Anterior cingulate cortex (tissue), 58 donors: Measurements from ENCODE around the gene BACE2.
A peak's percentile ranks its signal among the peaks of the same experiment; 100 is the strongest.
"Not testable (repeated sequence)": the region's sequence is repeated elsewhere in the genome, so short reads cannot be mapped to it uniquely, and the experiment has no call there.

Experiments used
- DNase-seq, 58 donors: peaks; one replicate each; lab custom pipeline; 2025; lab: John Stamatoyannopoulos, UW

Gene BACE2

DNA sequence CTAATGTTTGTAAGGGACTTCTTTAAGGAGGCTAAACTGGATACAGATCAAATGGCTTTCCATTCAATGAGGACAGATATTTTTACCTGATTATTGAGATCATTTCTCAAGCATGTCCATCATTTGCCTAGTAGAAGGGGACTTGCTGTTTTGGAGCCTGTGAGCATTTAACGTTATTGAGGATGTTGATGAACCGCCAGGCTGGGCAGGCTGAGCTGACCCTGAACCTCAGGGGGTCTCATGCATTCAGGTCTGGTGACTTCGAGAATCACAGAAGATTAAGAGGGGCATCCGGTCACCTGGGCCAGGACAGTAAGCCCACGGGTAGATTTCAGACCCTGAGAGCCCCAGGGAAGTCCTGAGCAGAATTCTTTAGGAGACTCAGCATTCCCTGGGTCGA, 63.1 kb downstream of the BACE2 start:
- DNase-seq, result no peak

DNA sequence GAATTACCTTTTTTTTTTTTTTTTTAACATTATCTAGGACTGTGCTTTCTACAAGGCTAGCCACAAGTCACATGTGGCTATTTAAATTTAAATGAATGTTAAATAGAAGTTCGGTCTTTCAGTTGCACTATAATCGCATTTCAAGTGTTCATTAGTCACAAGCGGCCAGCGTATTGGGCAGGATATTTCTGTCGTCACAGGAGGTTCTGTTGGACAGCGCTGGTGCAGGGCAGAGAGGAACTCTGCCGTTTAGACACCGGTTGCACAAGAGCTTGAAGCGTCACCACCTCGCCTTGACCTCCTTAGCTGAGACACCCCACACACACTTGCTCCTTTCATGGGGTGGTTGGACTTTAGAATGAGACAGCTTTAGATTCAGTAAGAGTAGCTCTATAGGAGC, 64.1 kb downstream of the BACE2 start:
- no peak for DNase-seq

DNA sequence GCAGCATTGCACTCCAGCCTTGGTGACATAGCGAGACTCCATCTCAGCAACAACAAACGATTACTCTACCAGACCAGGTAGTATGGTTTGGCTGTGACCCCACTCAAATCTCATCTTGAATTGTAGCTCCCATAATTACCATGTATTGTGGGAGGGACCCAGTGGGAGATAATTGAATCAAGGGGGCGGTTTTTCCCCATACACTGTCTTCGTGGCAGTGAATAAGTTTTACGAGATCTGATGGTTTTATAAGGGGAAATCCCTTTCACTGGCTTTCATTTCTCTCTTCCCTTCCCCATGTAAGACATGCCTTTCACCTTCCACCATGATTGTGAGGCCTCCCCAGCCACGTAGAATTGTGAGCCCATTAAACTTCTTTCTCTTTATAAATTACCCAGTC, 66.0 kb downstream of the BACE2 start:
- no peak for DNase-seq

DNA sequence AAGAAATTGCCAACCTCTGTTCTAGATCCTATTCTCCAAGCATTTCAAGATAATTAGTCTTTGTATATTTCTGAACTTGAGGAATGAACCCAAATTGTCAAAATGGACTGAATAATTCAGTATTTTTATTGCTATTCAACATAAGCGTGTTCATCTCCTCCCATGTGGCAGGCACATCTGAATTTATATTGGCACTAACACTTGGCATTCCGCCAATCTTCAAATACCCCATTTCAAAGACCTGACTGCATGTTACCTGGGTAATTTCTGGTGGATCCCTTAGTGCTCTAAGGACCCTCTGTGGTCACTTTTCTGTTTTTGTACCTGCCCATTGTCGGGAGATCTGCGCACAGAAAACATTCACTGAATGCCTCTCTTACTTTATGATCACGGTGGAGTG, 66.6 kb downstream of the BACE2 start:
- DNase-seq, result no peak

DNA sequence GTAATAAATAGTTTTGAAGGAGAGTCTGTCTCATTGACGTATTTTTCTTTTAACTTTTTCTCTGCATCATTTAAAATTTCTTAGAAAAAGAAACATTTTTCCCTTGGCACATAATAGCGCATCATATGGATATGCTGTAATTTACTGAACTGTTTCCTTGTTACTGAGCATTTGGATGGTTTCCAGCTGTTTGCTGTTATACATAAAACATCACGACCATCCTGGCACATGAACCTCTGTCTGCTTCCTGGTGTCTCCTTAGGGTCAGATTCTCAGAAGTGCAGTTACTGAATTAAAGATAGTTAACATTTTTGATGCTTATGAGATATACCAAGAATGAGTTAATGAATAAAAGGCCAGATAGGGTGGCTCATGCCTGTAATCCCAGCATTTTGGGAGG, 67.2 kb downstream of the BACE2 start:
- no peak for DNase-seq

DNA sequence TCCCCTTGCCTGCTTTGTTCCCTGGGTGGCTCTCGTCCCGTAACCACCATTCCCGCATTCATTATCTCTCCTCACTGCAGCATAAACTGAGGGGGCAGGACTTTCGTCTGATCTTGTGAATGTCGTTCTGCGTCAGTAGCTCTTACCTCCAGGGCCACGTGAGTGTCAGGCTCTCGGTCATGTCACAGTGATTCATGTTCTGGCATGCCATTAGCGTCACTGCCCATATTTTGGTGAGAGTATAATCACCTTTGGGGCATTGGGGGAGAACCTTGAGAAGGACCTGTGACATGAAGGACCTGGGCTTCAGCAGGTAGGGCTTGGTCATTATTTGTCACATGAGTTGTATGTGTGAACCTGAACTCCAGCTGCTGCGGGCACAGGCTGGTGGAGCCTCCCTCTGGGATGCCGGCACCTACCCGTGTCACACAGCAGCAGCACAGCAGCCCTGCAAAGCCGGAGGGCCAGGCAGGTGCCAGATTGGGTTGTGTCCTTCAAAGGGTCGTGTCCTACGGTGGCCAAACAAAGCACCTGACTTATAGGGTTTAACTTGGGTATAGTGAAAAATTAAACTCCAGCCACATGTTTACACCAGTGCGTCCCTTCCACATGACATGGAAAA, 68.5 kb downstream of the BACE2 start:
- DNase-seq, result no peak

DNA sequence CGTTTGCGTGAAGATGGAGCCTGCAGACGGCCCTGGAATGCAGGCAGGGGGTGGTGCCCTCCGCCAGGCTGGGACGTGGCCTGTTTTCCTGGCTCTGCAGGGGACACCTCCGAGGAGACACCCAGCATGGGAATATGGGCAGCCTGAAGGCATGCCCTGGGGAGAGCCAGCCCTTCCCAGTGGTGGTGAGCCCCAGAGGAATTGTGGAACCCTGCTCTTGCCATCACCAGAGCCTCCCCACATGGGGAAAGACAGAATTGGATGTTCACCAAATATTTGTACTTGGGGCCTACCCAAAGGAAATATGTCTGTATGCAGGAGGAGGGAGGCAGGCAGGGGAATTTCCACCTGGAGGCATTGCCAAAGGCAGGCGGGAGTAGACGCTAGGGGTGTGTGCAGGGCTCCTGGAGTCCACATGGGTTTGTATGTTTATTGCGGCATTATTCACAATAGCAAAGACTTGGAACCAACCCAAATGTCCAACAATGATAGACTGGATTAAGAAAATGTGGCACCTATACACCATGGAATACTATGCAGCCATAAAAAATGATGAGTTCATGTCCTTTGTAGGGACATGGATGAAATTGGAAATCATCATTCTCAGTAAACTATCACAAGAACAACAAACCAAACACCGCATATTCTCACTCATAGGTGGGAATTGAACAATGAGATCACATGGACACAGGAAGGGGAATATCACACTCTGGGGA, 70.3 kb downstream of the BACE2 start:
- DNase-seq, result not testable (repeated sequence)

DNA sequence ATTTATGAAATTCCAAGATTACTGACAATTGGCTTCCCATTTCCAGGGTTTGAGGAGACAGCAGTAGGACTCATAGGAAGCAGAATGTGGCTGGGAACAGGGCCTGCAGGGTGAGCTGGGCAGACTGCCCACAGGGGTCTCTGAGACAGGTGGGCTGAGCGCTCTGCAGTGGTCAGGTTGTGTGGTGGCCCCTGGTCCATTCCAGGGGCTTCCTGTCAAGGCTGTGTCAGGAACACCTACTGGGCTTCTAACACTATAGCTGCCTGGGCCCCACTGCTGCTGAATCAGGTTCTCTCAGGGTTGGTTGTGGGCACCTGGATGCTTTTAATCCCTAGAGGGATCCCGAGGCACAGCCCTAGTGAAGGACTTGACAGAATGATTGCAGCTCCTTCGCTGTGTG, 72.1 kb downstream of the BACE2 start:
- no peak for DNase-seq

DNA sequence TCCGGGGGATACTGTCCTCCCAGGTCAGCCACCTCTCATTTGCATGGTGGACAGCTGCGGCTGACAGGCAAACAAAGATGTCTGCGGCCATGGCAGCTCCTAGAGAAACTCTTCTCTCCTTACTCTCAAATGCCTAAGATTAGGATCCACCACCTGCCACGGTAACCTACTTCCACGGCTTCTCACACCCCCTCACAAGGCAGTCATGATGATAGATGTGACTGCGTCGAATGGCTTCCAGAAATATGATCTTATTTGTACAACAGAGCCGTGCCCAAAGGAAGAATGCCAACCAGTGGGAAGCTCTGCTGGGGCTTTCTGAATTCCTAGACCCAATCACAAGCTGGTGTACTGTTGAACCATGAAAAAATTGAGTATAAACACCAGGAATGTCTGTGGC, 73.4 kb downstream of the BACE2 start:
- DNase-seq, result peak in 4 of 58 donors; percentile 0 to 30 (median 8)

DNA sequence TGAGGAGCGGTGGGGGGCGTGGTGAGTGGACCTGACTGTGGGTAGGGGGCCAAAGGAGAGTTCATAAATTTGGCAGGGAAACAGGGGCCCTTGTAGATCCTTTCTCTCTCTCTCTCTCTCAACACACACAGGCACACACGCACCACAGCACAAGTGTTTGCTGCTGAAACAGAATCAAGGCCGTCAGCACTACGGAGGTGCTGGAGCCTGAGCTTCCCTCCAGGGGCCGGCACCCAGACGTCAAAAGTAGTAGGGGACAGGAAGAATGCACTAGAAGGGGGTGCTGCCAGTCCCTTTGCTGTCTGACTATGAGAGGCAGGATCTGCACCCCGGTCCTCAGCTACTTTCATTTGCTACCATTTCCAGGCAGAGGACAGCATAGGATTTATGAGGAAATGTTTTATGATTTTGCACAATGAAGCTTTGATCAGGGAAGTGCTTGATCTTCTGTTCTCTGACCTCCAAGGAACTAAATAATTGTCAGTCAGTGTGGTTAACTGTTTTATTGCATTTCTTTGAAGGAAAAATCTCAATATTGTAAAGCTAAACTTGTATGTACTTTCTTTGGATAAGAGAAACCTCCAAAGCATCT, 74.4 kb downstream of the BACE2 start:
- DNase-seq, result no peak

DNA sequence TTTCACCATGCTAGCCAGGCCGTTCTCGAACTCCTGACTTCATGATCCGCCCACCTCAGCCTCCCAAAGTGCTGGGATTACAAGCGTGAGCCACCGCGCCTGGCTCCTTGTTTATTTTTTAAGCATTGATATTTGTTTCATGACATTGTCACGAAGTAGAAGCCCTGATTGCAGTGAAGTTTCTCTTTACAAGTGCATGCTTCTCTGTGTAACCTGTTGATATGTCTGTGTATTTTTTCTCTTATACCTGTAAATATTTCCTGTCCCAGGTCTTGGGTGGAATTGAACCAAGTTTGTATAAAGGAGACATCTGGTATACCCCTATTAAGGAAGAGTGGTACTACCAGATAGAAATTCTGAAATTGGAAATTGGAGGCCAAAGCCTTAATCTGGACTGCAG, 75.1 kb downstream of the BACE2 start:
- DNase-seq, result no peak

DNA sequence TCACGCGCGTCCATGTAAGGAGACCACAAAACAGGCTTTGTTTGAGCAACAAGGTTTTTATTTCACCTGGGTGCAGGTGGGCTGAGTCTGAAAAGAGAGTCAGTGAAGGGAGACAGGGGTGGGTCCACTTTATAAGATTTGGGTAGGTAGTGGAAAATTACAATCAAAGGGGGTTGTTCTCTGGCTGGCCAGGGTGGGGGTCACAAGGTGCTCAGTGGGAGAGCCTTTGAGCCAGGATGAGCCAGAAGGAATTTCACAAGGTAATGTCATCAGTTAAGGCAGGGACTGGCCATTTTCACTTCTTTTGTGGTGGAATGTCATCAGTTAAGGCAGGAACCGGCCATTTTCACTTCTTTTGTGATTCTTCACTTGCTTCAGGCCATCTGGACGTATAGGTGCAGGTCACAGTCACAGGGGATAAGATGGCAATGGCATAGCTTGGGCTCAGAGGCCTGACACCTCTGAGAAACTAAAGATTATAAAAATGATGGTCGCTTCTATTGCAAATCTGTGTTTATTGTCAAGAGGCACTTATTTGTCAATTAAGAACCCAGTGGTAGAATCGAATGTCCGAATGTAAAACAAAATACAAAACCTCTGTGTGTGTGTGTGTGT, 76.4 kb downstream of the BACE2 start:
- not testable (repeated sequence) for DNase-seq

DNA sequence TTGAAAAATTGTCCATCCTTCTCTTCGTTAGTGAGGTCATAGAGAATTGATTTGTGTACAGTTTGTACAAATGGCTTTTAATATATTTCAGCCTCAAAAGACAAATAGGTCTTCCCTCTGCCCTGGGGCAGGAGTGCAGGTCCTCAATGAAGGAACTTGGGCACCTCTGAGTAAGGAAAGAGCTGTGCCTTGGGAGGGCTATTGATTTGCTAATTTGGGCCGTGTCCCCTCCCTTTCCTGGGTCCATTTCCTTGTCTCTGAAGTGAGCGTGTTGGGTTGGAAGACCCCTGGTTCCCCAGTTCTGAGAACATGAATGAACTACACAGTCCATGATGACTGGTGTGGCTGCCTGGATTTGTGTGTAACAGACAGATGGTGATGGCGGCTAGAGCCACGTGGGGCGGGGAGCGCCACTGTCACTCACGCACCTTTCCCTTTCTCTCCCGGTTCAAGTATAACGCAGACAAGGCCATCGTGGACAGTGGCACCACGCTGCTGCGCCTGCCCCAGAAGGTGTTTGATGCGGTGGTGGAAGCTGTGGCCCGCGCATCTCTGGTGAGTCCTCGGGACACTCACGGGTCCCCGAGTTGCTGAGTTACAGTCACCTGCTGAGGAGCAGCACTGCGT, 77.7 kb downstream of the BACE2 start:
- DNase-seq, result no peak

DNA sequence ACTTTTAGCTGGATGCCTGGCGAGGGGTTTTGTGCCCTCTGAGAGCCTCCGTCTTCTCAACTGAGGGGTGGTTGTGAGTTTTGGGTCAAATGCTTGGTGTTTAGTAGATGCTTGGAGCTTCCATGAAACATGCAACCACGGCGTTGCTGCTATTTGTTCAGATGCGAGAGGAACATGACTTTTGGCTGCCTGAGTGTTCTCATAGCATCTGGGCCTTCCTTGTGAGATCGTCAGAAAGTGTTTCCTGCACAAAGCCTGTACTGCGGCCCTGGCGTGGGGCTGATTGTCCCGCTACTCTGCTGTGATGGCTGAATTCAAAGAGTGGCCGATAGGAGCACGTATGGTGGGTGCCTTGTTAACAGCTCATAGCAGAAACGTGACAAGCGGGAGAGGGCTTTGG, 78.8 kb downstream of the BACE2 start:
- DNase-seq, result no peak

DNA sequence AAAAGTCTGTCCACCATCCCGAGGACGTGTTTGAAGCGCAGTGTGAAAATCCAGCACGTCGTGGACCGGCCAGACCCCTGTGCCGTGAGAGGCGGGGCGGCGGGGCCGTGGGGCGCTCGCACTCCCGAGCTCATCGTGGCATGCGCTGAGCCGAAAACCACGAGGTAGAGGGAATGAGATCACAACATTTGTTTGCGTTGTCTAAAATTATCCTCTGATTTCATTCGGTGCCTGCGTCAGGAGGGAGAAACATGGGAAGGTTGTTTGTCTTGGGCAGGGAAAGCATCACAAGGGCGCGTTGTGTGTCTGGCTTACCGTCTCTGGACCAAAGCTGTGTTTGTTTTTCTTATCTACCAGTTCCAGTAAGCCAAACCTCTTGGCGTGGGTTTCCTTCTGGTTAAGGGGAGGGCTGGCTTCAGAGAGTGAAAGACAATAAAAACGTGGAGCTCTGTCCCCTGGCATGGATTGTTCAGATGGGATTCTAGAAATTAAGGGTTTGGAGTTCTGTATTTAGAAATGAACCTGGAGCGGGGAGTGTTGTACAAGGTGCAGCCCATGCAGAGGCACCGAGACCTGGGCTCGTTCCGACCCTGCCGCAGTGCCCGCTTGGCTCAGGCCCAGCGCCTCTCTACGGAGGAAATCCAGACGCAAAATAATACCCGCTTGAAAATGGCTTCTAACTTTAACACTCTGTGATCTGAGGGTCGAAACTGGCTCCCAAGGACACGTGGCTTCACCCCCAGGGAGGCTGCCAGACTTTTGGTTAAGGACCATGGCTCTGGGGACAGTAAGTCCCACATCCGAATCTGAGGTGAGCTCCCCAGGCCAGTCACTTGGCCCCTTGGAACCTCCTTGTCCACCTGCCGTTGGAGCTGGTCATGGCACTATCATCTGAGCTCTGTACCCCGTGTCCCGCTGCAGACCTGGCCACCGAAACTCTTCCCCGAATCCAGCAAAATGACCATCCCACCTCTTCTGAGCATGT, 79.9 kb downstream of the BACE2 start:
- DNase-seq, result no peak

DNA sequence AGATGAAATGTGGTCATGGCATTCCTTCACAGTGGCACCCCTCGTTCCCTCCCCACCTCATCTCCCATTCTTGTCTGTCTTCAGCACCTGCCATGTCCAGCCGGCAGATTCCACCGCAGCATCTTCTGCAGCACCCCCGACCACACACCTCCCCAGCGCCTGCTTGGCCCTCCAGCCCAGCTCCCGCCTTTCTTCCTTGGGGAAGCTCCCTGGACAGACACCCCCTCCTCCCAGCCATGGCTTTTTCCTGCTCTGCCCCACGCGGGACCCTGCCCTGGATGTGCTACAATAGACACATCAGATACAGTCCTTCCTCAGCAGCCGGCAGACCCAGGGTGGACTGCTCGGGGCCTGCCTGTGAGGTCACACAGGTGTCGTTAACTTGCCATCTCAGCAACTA, 81.5 kb downstream of the BACE2 start:
- DNase-seq, result no peak

DNA sequence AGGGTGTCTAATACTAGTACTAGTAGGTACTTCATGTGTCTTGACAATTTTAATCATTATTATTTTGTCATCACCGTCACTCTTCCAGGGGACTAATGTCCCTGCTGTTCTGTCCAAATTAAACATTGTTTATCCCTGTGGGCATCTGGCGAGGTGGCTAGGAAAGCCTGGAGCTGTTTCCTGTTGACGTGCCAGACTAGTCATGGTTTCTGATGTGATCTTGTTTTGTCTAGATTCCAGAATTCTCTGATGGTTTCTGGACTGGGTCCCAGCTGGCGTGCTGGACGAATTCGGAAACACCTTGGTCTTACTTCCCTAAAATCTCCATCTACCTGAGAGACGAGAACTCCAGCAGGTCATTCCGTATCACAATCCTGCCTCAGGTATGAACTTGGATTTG, 82.6 kb downstream of the BACE2 start:
- no peak for DNase-seq

DNA sequence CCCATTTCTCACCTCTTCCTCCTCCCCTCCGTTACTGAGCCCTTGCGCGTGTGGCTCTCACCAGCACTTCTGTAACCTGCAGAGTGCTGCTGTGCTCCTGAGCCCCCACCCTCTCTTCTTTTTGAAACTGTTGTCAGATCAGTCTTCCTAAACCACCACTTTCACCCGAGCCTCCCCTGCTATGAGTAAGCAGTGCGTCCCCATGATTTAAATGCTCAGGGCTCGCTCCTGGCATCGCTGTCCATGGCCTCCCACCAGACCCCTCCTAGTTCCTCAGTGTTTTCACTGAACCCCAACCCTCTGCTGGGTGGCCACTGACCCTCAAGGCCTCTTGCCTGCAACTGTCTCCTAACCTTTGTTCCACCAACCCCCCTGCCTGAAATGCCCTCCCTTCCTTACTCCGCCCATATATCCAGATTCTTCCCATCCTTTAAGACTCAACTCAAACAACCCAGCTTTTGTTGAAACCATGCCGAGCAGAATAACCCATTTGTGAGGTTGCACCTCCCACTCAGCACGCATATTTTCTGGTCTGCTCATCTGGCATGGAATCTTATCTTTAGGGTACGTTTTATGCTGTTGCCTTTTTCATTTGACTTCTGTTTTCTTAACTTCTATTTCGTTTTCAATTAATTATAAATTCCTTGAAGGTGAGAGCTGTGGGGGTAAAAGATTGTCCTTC, 84.1 kb downstream of the BACE2 start:
- DNase-seq, result peak in 1 of 58 donors; percentile 11

DNA sequence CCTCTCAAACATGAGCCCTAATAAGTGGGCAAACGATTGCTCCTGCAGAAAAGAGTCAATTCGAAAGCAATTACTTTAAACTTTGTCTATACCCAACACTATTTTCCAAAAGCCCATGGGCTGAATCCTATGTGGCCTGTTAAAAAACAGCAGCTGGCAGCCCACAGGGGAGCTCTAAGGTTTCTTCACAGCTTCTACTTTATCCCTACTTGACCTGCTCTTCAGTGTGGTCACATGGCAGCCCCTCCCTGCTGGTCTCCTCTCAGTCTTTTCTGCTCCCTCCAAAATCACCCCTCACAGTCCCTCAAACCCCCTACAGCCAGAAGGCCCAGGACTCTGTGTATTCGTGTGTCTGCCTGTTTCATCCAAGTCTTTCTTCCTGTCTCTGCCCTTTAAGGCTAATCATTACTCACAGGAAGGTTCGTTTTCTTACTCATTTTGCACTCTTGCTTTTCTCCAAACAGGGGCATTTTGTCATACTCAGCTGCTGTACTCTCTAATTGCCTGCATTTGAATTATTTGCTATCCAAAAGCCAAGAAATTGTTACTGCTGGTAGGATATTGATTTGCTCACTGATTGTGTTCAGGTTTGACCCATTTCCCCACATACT, 86.2 kb downstream of the BACE2 start:
- DNase-seq, result no peak
